DND-41 (cell line): ENCODE measurements around the gene FAM78A.

Experiments used
- ATAC-seq: fragments of 200-7000 bp; cut with Tn5 transposase; 3 replicates; pipeline ENCODE4 v1.9.1; 2021; ENCODE audit warnings: low read depth; ENCODE audit not compliant: insufficient read depth
- DNase-seq: peaks from one replicate; pipeline ENCODE4 v3.0.0-alpha.2; 2020
- H2AFZ ChIP-seq: 2 replicates; pipeline ENCODE4 v1.6.0; 2012; ENCODE audit warnings: low read depth, low read length
- H3K27ac ChIP-seq: 2 replicates; pipeline ENCODE4 v1.5.1; 2012; ENCODE audit warnings: low read length, inconsistent platforms
- H3K27me3 ChIP-seq: fragments of 200-600 bp; sonication (generic); 2 replicates; pipeline ENCODE4 v1.6.0; 2012; ENCODE audit warnings: low read length, mild to moderate bottlenecking, inconsistent platforms; ENCODE audit not compliant: insufficient read depth, poor library complexity
- H3K36me3 ChIP-seq: 2 replicates; pipeline ENCODE4 v1.5.1; 2012; ENCODE audit warnings: low read length, inconsistent platforms; ENCODE audit not compliant: insufficient read depth
- H3K4me1 ChIP-seq: 2 replicates; pipeline ENCODE4 v1.5.1; 2012; ENCODE audit warnings: mild to moderate bottlenecking, low read length; ENCODE audit not compliant: insufficient read depth
- H3K4me2 ChIP-seq: 2 replicates; pipeline ENCODE4 v1.6.0; 2012; ENCODE audit warnings: mild to moderate bottlenecking, moderate library complexity, low read length, inconsistent platforms; ENCODE audit not compliant: insufficient read depth
- H3K4me3 ChIP-seq, 2 experiments: fragments of 200-600 bp in 1 of 2; shearing (Covaris generic) in 1 of 2; 2 replicates each; pipeline ENCODE4 v1.5.1; 2012 to 2016; ENCODE audit warnings: inconsistent platforms in 2 of 2, low read length in 2 of 2, mild to moderate bottlenecking in 2 of 2, low read depth in 1 of 2, moderate library complexity in 1 of 2
- H3K79me2 ChIP-seq: 2 replicates; pipeline ENCODE4 v1.6.0; 2012; ENCODE audit warnings: low read length, inconsistent platforms; ENCODE audit not compliant: insufficient read depth
- H3K9ac ChIP-seq: 2 replicates; pipeline ENCODE4 v1.6.0; 2012; ENCODE audit warnings: low read depth, mild to moderate bottlenecking, inconsistent platforms, low read length, moderate library complexity
- H3K9me3 ChIP-seq: 2 replicates; pipeline ENCODE4 v1.5.1; 2012; ENCODE audit warnings: low read length, moderate library complexity, mild to moderate bottlenecking, inconsistent platforms; ENCODE audit not compliant: insufficient read depth, severe bottlenecking
- H4K20me1 ChIP-seq: 2 replicates; pipeline ENCODE4 v1.6.0; 2012; ENCODE audit warnings: low read length; ENCODE audit not compliant: insufficient read depth
- CTCF ChIP-seq: IDR thresholded peaks from 2 replicates; pipeline ENCODE4 v1.5.1; 2012; ENCODE audit warnings: borderline replicate concordance, low read length, moderate library complexity, mild to moderate bottlenecking; ENCODE audit not compliant: poor library complexity, severe bottlenecking; ENCODE audit errors: extremely low read depth
- EZH2 ChIP-seq: IDR thresholded peaks from 3 replicates; pipeline ENCODE4 v1.6.1; 2012; ENCODE audit warnings: borderline replicate concordance, low read depth, mild to moderate bottlenecking, moderate library complexity, low read length, inconsistent platforms; ENCODE audit not compliant: severe bottlenecking

The FAM78A gene

GRCh38 chr9:131273856-131274673 lies 2.2 kb downstream of the FAM78A start:
- H3K27ac ChIP-seq = peak overlapping the region; percentile 84

GRCh38 chr9:131273146-131273855 lies 3.0 kb downstream of the FAM78A start:
- H3K4me3 ChIP-seq = peak overlapping the region; percentile 84 to 86; a peak in 3 of 4 replicates
- H3K9me3 ChIP-seq = no peaks in the 10 kb centered on the region
- peak overlapping the region; percentile 13; the same call in 1 of the 2 replicates for H2AFZ ChIP-seq
- peak overlapping the region; percentile 80 for H3K9ac ChIP-seq
- peaks cover 90% of the 10 kb centered on the region for H3K79me2 ChIP-seq
- no peak for ATAC-seq
- DNase-seq = peak; percentile 39
- peaks cover 5% of the 10 kb centered on the region; the same call in 1 of the 2 replicates for H4K20me1 ChIP-seq
- no peaks in the 10 kb centered on the region for H3K27me3 ChIP-seq
- peaks cover 37% of the 10 kb centered on the region for H3K36me3 ChIP-seq
- TF ChIP-seq EZH2 (no peak), CTCF (no peak)
- H3K4me2 ChIP-seq = peak overlapping the region; percentile 86
- peaks cover 64% of the 10 kb centered on the region for H3K4me1 ChIP-seq
- peak overlapping the region; percentile 84 for H3K27ac ChIP-seq

More at GRCh38 chr9:131273856-131274673, 2.2 kb downstream of the FAM78A start:
- DNase-seq (peak; percentile 57), ATAC-seq (0 out of 3 replicates have a peak, but pooled peaks have one; percentile 3)
- 0 out of 2 replicates have a peak, but pooled peaks cover 3% of the 10 kb centered on the region for H4K20me1 ChIP-seq
- H3K36me3 ChIP-seq = peaks cover 37% of the 10 kb centered on the region
- no peaks in the 10 kb centered on the region for H3K27me3 ChIP-seq
- H3K4me3 ChIP-seq = peak overlapping the region; percentile 84 to 86; a peak in 3 of 4 replicates
- peaks cover 60% of the 10 kb centered on the region for H3K4me1 ChIP-seq
- peak overlapping the region; percentile 86 for H3K4me2 ChIP-seq
- H3K9ac ChIP-seq = peak overlapping the region; percentile 80
- H3K9me3 ChIP-seq = no peaks in the 10 kb centered on the region
- H2AFZ ChIP-seq = peak overlapping the region; percentile 13; the same call in 1 of the 2 replicates
- TF ChIP-seq EZH2 (no peak), CTCF (no peak)
- peaks cover 84% of the 10 kb centered on the region for H3K79me2 ChIP-seq

GRCh38 chr9:131272212-131272611 lies 4.1 kb downstream of the FAM78A start:
- no peaks in the 10 kb centered on the region for H3K9me3 ChIP-seq
- peak overlapping the region; percentile 94 for H3K27ac ChIP-seq
- peak overlapping the region; percentile 80 for H3K9ac ChIP-seq
- peaks cover 8% of the 10 kb centered on the region; the same call in 1 of the 2 replicates for H4K20me1 ChIP-seq
- ATAC-seq = no peak
- peaks cover 98% of the 10 kb centered on the region for H3K79me2 ChIP-seq
- TF ChIP-seq CTCF (no peak), EZH2 (no peak)
- peak overlapping the region; percentile 86 for H3K4me2 ChIP-seq
- DNase-seq = no peak
- H3K4me1 ChIP-seq = peaks cover 70% of the 10 kb centered on the region
- H3K4me3 ChIP-seq = peak overlapping the region in 1 of 2 experiments; percentile 86; a peak in 2 of 4 replicates
- H2AFZ ChIP-seq = no peak overlapping the region
- peaks cover 39% of the 10 kb centered on the region for H3K36me3 ChIP-seq
- no peaks in the 10 kb centered on the region for H3K27me3 ChIP-seq
